HFF-Myc (cell line): ENCODE results near the gene ARMH2.

Experiments used
- DNase-seq: peaks from one replicate; pipeline ENCODE4 v3.0.0-alpha.2; 2011; ENCODE audit warnings: low read depth; ENCODE audit errors: extremely low read depth
- H3K4me3 ChIP-seq: replicated peaks from 2 replicates; pipeline ENCODE4 v1.5.1; 2011; ENCODE audit warnings: low read depth, mild to moderate bottlenecking, control low read depth, low read length
- TF ChIP-seq, protein P1 (sequence below): IDR thresholded peaks from 2 replicates; pipeline ENCODE4 v1.5.1; 2012; ENCODE audit warnings: mild to moderate bottlenecking, low read depth, low read length, control low read depth; ENCODE audit errors: missing control alignments

ARMH2 gene

DNA sequence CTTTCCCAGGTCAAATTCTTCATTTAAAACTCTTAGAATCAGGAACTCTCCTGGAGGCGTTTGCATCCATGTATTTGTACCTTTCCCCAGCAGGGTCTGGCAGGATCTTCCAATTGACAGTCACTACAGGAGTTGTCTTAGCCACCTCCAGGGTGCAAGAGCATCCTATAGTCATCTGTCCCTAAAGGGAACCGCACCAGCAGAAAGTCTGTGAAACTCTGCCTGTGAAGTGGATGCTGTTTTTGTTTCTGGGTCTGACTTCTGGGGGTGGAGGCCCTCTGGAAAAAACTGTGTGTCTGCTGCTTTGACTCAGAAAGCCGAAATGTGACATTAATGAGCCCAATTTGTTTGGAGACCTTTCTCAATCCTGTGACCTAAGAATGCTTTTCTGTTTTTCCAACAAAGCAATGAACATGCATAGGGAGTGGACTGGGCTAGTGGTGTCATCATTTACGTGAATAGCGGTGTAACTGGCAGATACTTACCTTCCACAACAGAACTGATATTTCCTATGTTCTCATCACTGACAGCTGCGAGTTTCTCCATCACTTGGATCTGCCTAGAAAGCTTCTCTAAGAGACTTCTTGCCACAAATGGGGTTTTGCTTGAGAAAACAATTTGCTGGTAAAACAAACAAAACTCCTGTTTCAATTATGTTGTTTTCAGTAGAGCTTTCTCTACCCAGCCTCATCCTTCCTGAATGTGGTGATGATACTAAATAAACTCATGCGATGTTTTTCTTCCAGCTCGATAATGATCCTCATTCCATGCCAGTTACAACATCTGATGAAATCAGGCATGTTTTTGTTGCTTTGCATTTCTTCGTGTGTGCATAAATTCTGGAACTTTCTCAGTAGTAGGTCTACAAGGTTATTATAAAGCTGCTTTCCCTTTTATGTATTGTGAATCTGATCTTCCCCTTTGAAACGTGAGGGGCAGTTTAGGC, 33.3 kb upstream of the ARMH2 start:
- DNase-seq, result no peak

DNA sequence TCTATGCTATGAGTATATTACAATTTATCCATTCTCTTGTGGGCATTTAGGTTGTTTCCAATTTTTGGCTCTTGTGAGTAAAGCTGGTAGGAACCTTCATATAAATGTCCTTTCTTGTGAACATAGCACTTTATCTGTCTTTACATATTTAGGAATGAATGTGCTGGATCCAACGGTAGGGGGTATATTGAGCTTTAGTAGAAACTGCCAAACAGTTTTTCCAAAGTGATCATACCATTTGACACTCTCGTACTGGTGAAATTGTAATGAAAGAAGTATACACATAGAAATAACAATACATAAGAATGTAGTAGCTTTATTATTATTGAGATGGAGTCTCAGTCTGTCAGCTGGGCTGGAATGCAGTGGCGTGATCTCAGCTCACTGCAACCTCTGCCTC, 30.9 kb upstream of the ARMH2 start:
- H3K4me3 ChIP-seq, result no peak overlapping the region
- TF ChIP-seq, protein P1, sequence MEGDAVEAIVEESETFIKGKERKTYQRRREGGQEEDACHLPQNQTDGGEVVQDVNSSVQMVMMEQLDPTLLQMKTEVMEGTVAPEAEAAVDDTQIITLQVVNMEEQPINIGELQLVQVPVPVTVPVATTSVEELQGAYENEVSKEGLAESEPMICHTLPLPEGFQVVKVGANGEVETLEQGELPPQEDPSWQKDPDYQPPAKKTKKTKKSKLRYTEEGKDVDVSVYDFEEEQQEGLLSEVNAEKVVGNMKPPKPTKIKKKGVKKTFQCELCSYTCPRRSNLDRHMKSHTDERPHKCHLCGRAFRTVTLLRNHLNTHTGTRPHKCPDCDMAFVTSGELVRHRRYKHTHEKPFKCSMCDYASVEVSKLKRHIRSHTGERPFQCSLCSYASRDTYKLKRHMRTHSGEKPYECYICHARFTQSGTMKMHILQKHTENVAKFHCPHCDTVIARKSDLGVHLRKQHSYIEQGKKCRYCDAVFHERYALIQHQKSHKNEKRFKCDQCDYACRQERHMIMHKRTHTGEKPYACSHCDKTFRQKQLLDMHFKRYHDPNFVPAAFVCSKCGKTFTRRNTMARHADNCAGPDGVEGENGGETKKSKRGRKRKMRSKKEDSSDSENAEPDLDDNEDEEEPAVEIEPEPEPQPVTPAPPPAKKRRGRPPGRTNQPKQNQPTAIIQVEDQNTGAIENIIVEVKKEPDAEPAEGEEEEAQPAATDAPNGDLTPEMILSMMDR, result no peak
- DNase-seq, result no peak

More for the DNA sequence above, 33.3 kb upstream of the ARMH2 start:
- TF ChIP-seq, protein P1, result no peak
- H3K4me3 ChIP-seq, result no peak overlapping the region

DNA sequence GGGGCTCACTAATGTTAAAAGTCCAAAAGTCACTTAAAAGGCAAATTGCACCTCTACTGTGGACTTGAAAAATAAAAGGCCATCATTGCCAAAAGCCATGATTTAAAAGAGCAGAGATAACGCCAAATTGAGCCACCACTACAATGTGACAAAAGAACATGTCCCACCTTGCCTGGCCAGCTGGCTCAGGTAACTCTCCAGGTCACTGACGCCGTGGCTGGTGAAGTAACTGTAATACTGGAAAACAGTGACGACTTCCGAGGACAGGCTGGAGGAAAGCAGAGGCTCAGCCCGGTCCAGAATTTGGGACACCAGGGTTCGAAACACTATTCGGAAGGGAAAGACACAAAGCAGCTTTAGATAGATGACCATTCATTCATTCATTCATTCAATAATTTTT, 29.3 kb upstream of the ARMH2 start:
- H3K4me3 ChIP-seq, result no peak overlapping the region
- TF ChIP-seq, protein P1, result no peak
- DNase-seq, result no peak

DNA sequence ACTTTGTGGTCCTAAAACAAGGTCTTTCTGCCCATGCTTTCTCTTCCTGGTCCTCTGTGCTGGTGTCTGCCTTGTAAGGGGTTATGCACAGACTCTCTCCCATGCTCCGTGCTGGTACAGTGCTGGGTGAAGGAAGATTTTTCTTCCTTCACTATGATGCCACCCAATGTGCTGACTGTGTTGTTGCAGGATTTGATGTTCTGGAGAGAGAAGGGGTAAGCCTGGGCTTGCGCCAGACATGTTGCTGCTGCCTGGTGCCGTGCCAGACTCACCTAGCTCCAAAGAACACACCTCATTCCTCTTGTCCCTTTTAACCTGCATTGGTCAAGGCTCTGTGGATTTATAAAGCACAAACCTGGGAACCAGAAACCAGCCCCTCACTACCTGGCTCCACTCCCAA, 28.4 kb upstream of the ARMH2 start:
- H3K4me3 ChIP-seq, result no peak overlapping the region
- TF ChIP-seq, protein P1, result no peak
- no peak for DNase-seq

DNA sequence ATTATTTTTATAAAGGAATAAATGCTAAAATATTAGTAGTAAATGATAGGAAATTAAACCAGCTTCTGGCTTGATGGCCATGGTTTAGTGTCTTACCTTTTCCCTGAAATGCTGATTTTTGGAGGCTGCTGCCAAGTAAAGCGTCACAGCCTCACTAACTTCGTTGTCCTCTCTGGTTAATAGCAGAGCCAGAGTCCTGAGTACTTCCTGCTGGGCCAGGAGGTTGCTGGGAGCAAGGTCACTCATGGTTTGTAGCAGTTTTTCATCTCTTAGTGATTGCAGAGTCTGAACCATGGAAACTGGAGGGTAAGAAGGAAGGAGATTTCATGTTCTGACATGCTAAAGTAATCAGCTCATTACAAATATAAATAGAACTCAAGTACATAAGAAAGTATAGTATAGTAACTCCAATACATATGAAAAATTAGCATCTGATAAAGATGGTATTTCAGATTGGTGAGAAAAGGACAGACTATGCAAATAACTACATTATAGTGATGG, 26.5 kb upstream of the ARMH2 start:
- no peak overlapping the region for H3K4me3 ChIP-seq
- TF ChIP-seq, protein P1, result no peak
- DNase-seq, result no peak

DNA sequence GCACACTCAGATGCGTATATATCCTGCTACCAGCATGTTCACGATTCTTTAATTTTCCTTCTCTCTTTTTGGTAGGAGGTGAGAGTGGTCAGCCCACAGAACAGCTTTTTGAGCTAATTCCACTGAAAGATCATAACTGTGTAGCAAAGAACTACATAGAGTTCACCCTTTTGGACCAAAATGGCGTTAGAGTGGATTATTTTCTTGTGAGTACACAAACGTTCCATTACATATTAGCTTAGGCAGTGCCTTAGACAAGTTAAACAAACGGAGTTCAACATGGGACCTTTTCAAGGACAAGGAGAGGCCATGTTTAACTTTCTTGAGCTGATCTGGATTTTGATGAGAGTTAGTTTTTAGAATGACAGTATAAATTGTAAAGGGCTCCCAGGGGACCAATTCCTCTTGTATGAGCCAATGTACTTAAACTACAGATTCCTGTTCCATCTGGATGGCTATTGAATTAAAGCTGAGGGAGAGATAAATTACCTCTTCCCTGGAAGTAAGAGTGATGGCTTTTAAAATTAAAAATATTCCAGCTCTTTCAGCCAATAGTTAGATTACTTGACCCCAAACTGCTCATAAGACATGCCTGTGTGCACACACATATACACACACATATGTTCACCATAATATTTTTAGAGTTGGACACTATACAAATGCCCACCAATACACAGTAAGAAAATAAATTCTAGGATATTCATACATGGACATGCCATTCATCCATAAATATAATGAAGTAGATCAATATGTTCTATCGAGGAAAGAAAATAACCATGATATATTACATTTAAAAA, 25.6 kb upstream of the ARMH2 start:
- TF ChIP-seq, protein P1, result no peak
- no peak overlapping the region for H3K4me3 ChIP-seq
- DNase-seq, result no peak
